Spleen (tissue), 7 donors: ENCODE measurements around the gene ELL3.

Experiments used
- CTCF ChIP-seq, 11 experiments: fragments of 200-600 bp in 7 of 11; fragments of 450-650 bp in 4 of 11; sonication (generic) in 4 of 11; IDR thresholded peaks in 8 of 11; conservative IDR thresholded peaks in 3 of 11; 1 replicate in 7 of 11; 2 replicates in 4 of 11; pipeline versions ENCODE4 v1.4.0 to v1.8.0; 2016 to 2021; ENCODE audit warnings: antibody characterized with exemption in 11 of 11, inconsistent platforms in 4 of 11, mild to moderate bottlenecking in 1 of 11
- POLR2A ChIP-seq, 3 donors: fragments of 450-650 bp; IDR thresholded peaks; one replicate each; pipeline ENCODE4 v1.5.1; 2017; ENCODE audit warnings: antibody characterized with exemption in 3 of 3, mild to moderate bottlenecking in 1 of 3
- donor health status: DM: no; HTN: no; CAD: no; lungs with moderate emphysema.
- donor health status: DM: no; HTN: no; CAD: no.
- donor health status: DM: no; HTN: no; CAD: no.

- no peak for TF ChIP-seq CTCF (IDR thresholded peaks at IDR 0.05 in 8 of 11, conservative IDR thresholded peaks at IDR 0.05 in 3 of 11)
- no peak for TF ChIP-seq POLR2A (IDR thresholded peaks at IDR 0.05)
Measured at GRCh38 chr15:43776718-43777266, at the start of gene ELL3.
